Skeletal muscle satellite cell (primary cell): ENCODE results near the gene SELENOO.

Experiments
- H3K27me3 ChIP-seq: 2 replicates; pipeline ENCODE4 v1.7.0; 2013; ENCODE audit warnings: low read length; ENCODE audit not compliant: control insufficient read depth, insufficient read depth
- H3K36me3 ChIP-seq: 2 replicates; pipeline ENCODE4 v1.7.0; 2013; ENCODE audit warnings: mild to moderate bottlenecking, control low read depth, low read length; ENCODE audit not compliant: insufficient read depth
- H3K4me1 ChIP-seq: 2 replicates; pipeline ENCODE4 v1.7.0; 2013; ENCODE audit warnings: low read length; ENCODE audit not compliant: control insufficient read depth, insufficient read depth
- H3K4me2 ChIP-seq: 2 replicates; pipeline ENCODE4 v1.7.0; 2013; ENCODE audit warnings: mild to moderate bottlenecking, low read length
- H3K4me3 ChIP-seq: 2 replicates; pipeline ENCODE4 v1.7.0; 2013; ENCODE audit warnings: low read length
- H3K9ac ChIP-seq: 2 replicates; pipeline ENCODE4 v1.7.0; 2013; ENCODE audit warnings: mild to moderate bottlenecking, low read depth, low read length, moderate library complexity
- H3K9me3 ChIP-seq: replicated peaks from 2 replicates; pipeline ENCODE4 v1.7.0; 2013; ENCODE audit warnings: mild to moderate bottlenecking, control low read depth, low read length

Gene SELENOO

GRCh38 chr22:50182176-50183081, 18.4 kb upstream of the SELENOO start:
- no peak overlapping the region for H3K4me2 ChIP-seq
- H3K9ac ChIP-seq, result no peak overlapping the region
- peaks cover 24% of the 10 kb centered on the region for H3K4me1 ChIP-seq
- no peaks in the 10 kb centered on the region for H3K36me3 ChIP-seq
- no peak overlapping the region for H3K4me3 ChIP-seq
- H3K27me3 ChIP-seq, result peaks cover 3% of the 10 kb centered on the region
- no peaks in the 10 kb centered on the region for H3K9me3 ChIP-seq

GRCh38 chr22:50183141-50183971, 17.5 kb upstream of the SELENOO start:
- peak overlapping the region; percentile 13 for H3K9ac ChIP-seq
- H3K4me3 ChIP-seq, result no peak overlapping the region
- H3K4me2 ChIP-seq, result no peak overlapping the region
- H3K27me3 ChIP-seq, result no peaks in the 10 kb centered on the region
- no peaks in the 10 kb centered on the region for H3K36me3 ChIP-seq
- H3K4me1 ChIP-seq, result peaks cover 24% of the 10 kb centered on the region
- H3K9me3 ChIP-seq, result no peaks in the 10 kb centered on the region

GRCh38 chr22:50184004-50184901, 16.6 kb upstream of the SELENOO start:
- Histone ChIP-seq H3K36me3 (peaks cover 3% of the 10 kb centered on the region), H3K4me2 (peak overlapping the region; percentile 29), H3K27me3 (no peaks in the 10 kb centered on the region), H3K9ac (peak overlapping the region; percentile 13), H3K4me3 (no peak overlapping the region), H3K9me3 (no peaks in the 10 kb centered on the region), H3K4me1 (peaks cover 24% of the 10 kb centered on the region)

- Histone ChIP-seq H3K36me3 (peaks cover 3% of the 10 kb centered on the region), H3K4me1 (peaks cover 31% of the 10 kb centered on the region), H3K4me2 (peak overlapping the region; percentile 84), H3K9ac (peak overlapping the region; percentile 74), H3K27me3 (no peaks in the 10 kb centered on the region), H3K4me3 (peak overlapping the region; percentile 67), H3K9me3 (no peaks in the 10 kb centered on the region)
These were observed 15.9 kb upstream of the SELENOO start for GRCh38 chr22:50184902-50185374.

- peak within 1 kb of the TSS; percentile 92 for H3K4me2 ChIP-seq
- no peaks in the 10 kb centered on the region for H3K9me3 ChIP-seq
- H3K4me3 ChIP-seq, result peak within 1 kb of the TSS; percentile 81
- peaks cover 37% of the 10 kb centered on the region for H3K4me1 ChIP-seq
- H3K9ac ChIP-seq, result peak within 1 kb of the TSS; percentile 85
- H3K27me3 ChIP-seq, result no peaks in the 10 kb centered on the region
- H3K36me3 ChIP-seq, result peaks cover 3% of the 10 kb centered on the region
These were observed 15.3 kb upstream of the SELENOO start, which contains the start of gene TRABD for GRCh38 chr22:50185375-50186087. TSS of gene TRABD (plus strand) at chr22:50185913. CDS start at chr22:50193061, 7,148 bp downstream.

- Histone ChIP-seq H3K9me3 (no peaks in the 10 kb centered on the region), H3K36me3 (peaks cover 3% of the 10 kb centered on the region), H3K27me3 (no peaks in the 10 kb centered on the region), H3K4me2 (peak overlapping the region; percentile 92), H3K9ac (peak overlapping the region; percentile 85), H3K4me1 (peaks cover 41% of the 10 kb centered on the region), H3K4me3 (peak overlapping the region; percentile 81)
These were observed 14.6 kb upstream of the SELENOO start for GRCh38 chr22:50186181-50186714.

- Histone ChIP-seq H3K4me3 (peak overlapping the region; percentile 81), H3K4me2 (peak overlapping the region; percentile 92), H3K9ac (peak overlapping the region; percentile 85), H3K27me3 (no peaks in the 10 kb centered on the region), H3K36me3 (peaks cover 3% of the 10 kb centered on the region), H3K9me3 (no peaks in the 10 kb centered on the region), H3K4me1 (peaks cover 41% of the 10 kb centered on the region)
These were observed 13.9 kb upstream of the SELENOO start for GRCh38 chr22:50186761-50187523.

- Histone ChIP-seq H3K4me2 (no peak overlapping the region), H3K9ac (no peak overlapping the region), H3K9me3 (no peaks in the 10 kb centered on the region), H3K36me3 (peaks cover 3% of the 10 kb centered on the region), H3K27me3 (no peaks in the 10 kb centered on the region), H3K4me1 (peaks cover 41% of the 10 kb centered on the region), H3K4me3 (no peak overlapping the region)
These were observed 12.5 kb upstream of the SELENOO start for GRCh38 chr22:50188356-50188755.

- H3K9me3 ChIP-seq, result no peaks in the 10 kb centered on the region
- H3K4me3 ChIP-seq, result no peak overlapping the region
- H3K9ac ChIP-seq, result no peak overlapping the region
- H3K4me1 ChIP-seq, result peaks cover 34% of the 10 kb centered on the region
- H3K36me3 ChIP-seq, result peaks cover 11% of the 10 kb centered on the region
- no peak overlapping the region for H3K4me2 ChIP-seq
- no peaks in the 10 kb centered on the region for H3K27me3 ChIP-seq
These were observed 11.5 kb upstream of the SELENOO start for GRCh38 chr22:50189184-50189848.
